HCT116 (cell line): ENCODE data around the gene PPP6R3. TPM values are rescaled to one million over a fixed set of nuclear protein-coding genes. Genes with fewer than 3 reads are reported as not detected.

Source experiments
- ATAC-seq: fragments of 200-7000 bp; cut with Tn5 transposase; 2 replicates; pipeline ENCODE4 v1.9.1; 2020; ENCODE audit warnings: mild to moderate bottlenecking, moderate library complexity
- BruUV-seq: library from RNA; stranded (reverse); fragments of 400-500 nt; replicated peaks from 2 replicates; lab custom pipeline; 2021; lab: Mats Ljungman, UMichigan
- CTCF ChIA-PET: fragments of 300-600 bp; sonication (Branson Sonifier 250); formaldehyde crosslinking; loops from one replicate; lab custom pipeline; 2021; ENCODE audit warnings: antibody characterized with exemption; lab: Charles Lee
- POLR2A ChIA-PET: fragments of 300-600, 350-600 bp; sonication (Branson Sonifier 250); formaldehyde crosslinking; loops from one replicate; lab custom pipeline; 2021; ENCODE audit warnings: antibody characterized with exemption; lab: Charles Lee
- RAD21 ChIA-PET, 2 experiments: fragments of 300-600 bp; sonication (Branson Sonifier 250); formaldehyde crosslinking; loops; one replicate each; lab custom pipeline; 2023; ENCODE audit warnings: low total read pairs in 2 of 2; ENCODE audit not compliant: uncharacterized antibody in 2 of 2, unreplicated experiment in 2 of 2, low non-redundant PET in 1 of 2; lab: Charles Lee
- DNase-seq: peaks from one replicate; pipeline ENCODE4 v3.0.0-alpha.2; 2010; ENCODE audit warnings: low read depth, low spot score
- H2AFZ ChIP-seq: fragments of 200-600 bp; shearing (Covaris generic), sonication (generic); 2 replicates; pipeline ENCODE4 v1.6.1; 2017; ENCODE audit warnings: low read depth, mixed run types, mixed read lengths, antibody characterized with exemption, low read length; ENCODE audit not compliant: poor library complexity, severe bottlenecking
- H3K27ac ChIP-seq: 2 replicates; pipeline ENCODE4 v1.5.1; 2012; ENCODE audit warnings: low read depth, low read length
- H3K27me3 ChIP-seq: fragments of 200-600 bp; sonication (generic); 2 replicates; pipeline ENCODE4 v1.6.1; 2016; ENCODE audit warnings: mixed run types, low read length, mixed read lengths; ENCODE audit not compliant: insufficient read depth
- H3K36me3 ChIP-seq, 2 experiments: fragments of 200-500 bp in 1 of 2; fragments of 200-600 bp in 1 of 2; sonication (Bioruptor generic) in 1 of 2; sonication (generic) in 1 of 2; 2 replicates each; pipeline versions ENCODE4 v1.5.1 to v1.6.1; 2014 to 2016; ENCODE audit warnings: low read length in 2 of 2, inconsistent platforms in 1 of 2, mixed read lengths in 1 of 2, mixed run types in 1 of 2; ENCODE audit not compliant: insufficient read depth in 2 of 2, control insufficient read depth in 1 of 2
- H3K4me1 ChIP-seq, 2 experiments: fragments of 200-600 bp in 1 of 2; sonication (generic) in 1 of 2; 2 replicates each; pipeline versions ENCODE4 v1.5.1 to v1.6.1; 2012 to 2017; ENCODE audit warnings: low read length in 2 of 2, inconsistent platforms in 1 of 2, mild to moderate bottlenecking in 1 of 2, mixed read lengths in 1 of 2, mixed run types in 1 of 2, moderate library complexity in 1 of 2; ENCODE audit not compliant: insufficient read depth in 2 of 2, control insufficient read depth in 1 of 2
- H3K4me2 ChIP-seq: fragments of 200-600 bp; sonication (generic); 2 replicates; pipeline ENCODE4 v1.6.1; 2017; ENCODE audit warnings: mixed run types, low read length, mixed read lengths
- H3K4me3 ChIP-seq, 2 experiments: fragments of 200-600 bp in 1 of 2; sonication (generic) in 1 of 2; replicated peaks in 1 of 2; 2 replicates each; pipeline ENCODE4 v1.5.1; 2011 to 2016; ENCODE audit warnings: low read length in 2 of 2, control low read depth in 1 of 2, low read depth in 1 of 2, mild to moderate bottlenecking in 1 of 2, mixed read lengths in 1 of 2, mixed run types in 1 of 2
- H3K79me2 ChIP-seq: fragments of 200-600 bp; sonication (generic); 2 replicates; pipeline ENCODE4 v1.6.1; 2017; ENCODE audit warnings: mild to moderate bottlenecking, mixed run types, low read length, moderate library complexity, mixed read lengths; ENCODE audit not compliant: insufficient read depth
- H3K9ac ChIP-seq: fragments of 200-600 bp; sonication (generic); 2 replicates; pipeline ENCODE4 v1.6.1; 2016; ENCODE audit warnings: low read length, mixed read lengths
- H3K9me2 ChIP-seq: fragments of 200-600 bp; sonication (generic), shearing (Covaris generic); 2 replicates; pipeline ENCODE4 v1.6.1; 2017; ENCODE audit warnings: mixed run types, mild to moderate bottlenecking, moderate library complexity; ENCODE audit not compliant: insufficient read depth
- H3K9me3 ChIP-seq, 2 experiments: fragments of 200-500 bp in 1 of 2; fragments of 200-600 bp in 1 of 2; sonication (Bioruptor generic) in 1 of 2; sonication (generic) in 1 of 2; 2 replicates each; pipeline ENCODE4 v1.6.1; 2014 to 2017; ENCODE audit warnings: low read length in 2 of 2, mixed read lengths in 2 of 2, inconsistent platforms in 1 of 2, low read depth in 1 of 2, mild to moderate bottlenecking in 1 of 2, mixed run types in 1 of 2, moderate library complexity in 1 of 2; ENCODE audit not compliant: control insufficient read depth in 1 of 2, insufficient read depth in 1 of 2
- H4K20me1 ChIP-seq: fragments of 200-600 bp; sonication (generic), shearing (Covaris generic); 2 replicates; pipeline ENCODE4 v1.6.1; 2017; ENCODE audit warnings: mixed run types, mild to moderate bottlenecking, moderate library complexity; ENCODE audit not compliant: insufficient read depth
- CEBPB ChIP-seq: IDR thresholded peaks from 2 replicates; pipeline ENCODE4 v1.6.1; 2012; ENCODE audit warnings: low read depth
- FOSL1 ChIP-seq: IDR thresholded peaks from 2 replicates; pipeline ENCODE4 v1.6.1; 2012; ENCODE audit warnings: low read depth
- JUND ChIP-seq: IDR thresholded peaks from 2 replicates; pipeline ENCODE4 v1.6.1; 2012
- POLR2A ChIP-seq: IDR thresholded peaks from 2 replicates; pipeline ENCODE4 v1.7.0; 2011; ENCODE audit warnings: borderline replicate concordance; ENCODE audit not compliant: insufficient read depth, insufficient read length; ENCODE audit errors: extremely low read depth
- POLR2AphosphoS5 ChIP-seq: IDR thresholded peaks from 2 replicates; pipeline ENCODE4 v1.6.1; 2011; ENCODE audit warnings: mild to moderate bottlenecking, low read depth, low read length, moderate library complexity
- SIN3A ChIP-seq: IDR thresholded peaks from 2 replicates; pipeline ENCODE4 v1.6.1; 2012; ENCODE audit warnings: low read depth
- SRF ChIP-seq: IDR thresholded peaks from 2 replicates; pipeline ENCODE4 v1.6.1; 2012; ENCODE audit warnings: low read depth
- intact Hi-C: fragments of 100-400 bp; cut with micrococcal nuclease; formaldehyde crosslinking; loops from 2 replicates; pipeline ENCODE4 v1.10.0; 2022
- total RNA-seq: library from RNA; stranded (reverse); gene quantifications from one replicate; pipeline ENCODE4 v1.2.1, GENCODE V29; 2021; ENCODE audit not compliant: unreplicated experiment
- TF ChIP-seq, protein P1 (sequence below): IDR thresholded peaks from 2 replicates; pipeline ENCODE4 v1.6.1; 2012
- TF ChIP-seq, protein P2 (sequence below): IDR thresholded peaks from 2 replicates; pipeline ENCODE4 v1.6.1; 2012
- TF ChIP-seq, protein P3 (sequence below): IDR thresholded peaks from 2 replicates; pipeline ENCODE4 v1.6.1; 2011; ENCODE audit warnings: mild to moderate bottlenecking, low read length, moderate library complexity; ENCODE audit not compliant: insufficient replicate concordance; ENCODE audit errors: extremely low read depth

PPP6R3 gene
- total RNA-seq, 1 experiment from 2014 or later = 113 TPM

DNA sequence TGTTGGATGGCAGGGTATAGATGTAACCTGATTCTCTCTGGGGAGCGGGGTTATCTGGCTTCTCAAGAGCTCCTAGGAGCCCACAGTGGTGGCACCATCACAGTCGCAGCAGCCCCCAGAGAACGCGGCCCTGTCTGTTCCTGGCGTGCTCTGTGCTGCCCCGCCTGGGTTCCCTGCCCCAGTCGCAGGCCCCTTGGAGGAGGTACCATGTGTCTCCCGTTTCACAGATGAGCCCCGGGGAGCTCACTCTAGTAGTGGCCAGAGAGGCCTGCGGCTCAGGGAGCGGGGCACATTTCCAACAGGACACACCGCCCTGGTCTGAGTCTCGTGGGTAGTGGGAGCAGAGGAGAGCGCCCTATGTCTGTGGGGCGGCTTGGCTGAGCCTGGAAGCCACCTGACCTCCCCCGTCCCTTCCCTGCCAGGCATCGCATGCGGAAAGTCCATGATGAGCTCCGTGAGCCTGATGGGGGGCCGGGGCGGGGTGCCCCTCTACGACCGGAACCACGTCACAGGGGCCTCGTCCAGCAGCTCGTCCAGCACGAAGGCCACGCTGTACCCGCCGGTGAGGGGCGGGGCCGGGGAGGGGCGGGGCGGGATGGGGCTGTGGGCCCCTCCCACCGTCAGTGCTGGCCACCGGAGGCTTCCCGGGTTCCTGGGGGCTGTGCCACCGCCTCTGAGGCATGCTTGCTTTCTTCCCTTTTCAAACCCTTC lies 21.0 kb upstream of the PPP6R3 start:
- no peaks in the 10 kb centered on the region for H3K27me3 ChIP-seq
- ChIA-PET RAD21 (no interaction called here), POLR2A (no interaction called here), CTCF (no interaction called here)
- no peak overlapping the region for H2AFZ ChIP-seq
- peaks cover 3% of the 10 kb centered on the region in 2 experiments; a peak in 2 of 4 replicates for H3K36me3 ChIP-seq
- no peak overlapping the region for H3K27ac ChIP-seq
- H3K4me2 ChIP-seq = no peak overlapping the region
- ATAC-seq = no peak
- H3K4me3 ChIP-seq = no peak overlapping the region
- no peaks in the 10 kb centered on the region for H4K20me1 ChIP-seq
- H3K9me2 ChIP-seq = no peaks in the 10 kb centered on the region
- DNase-seq = no peak
- intact Hi-C loops = no loop called here
- H3K9ac ChIP-seq = no peak overlapping the region
- H3K9me3 ChIP-seq = no peaks in the 10 kb centered on the region
- H3K4me1 ChIP-seq = peaks cover 0 to 15% of the 10 kb centered on the region in 2 experiments; a peak in 2 of 4 replicates
- H3K79me2 ChIP-seq = no peaks in the 10 kb centered on the region
- TF ChIP-seq, protein P1, sequence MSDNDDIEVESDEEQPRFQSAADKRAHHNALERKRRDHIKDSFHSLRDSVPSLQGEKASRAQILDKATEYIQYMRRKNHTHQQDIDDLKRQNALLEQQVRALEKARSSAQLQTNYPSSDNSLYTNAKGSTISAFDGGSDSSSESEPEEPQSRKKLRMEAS = no peak
- TF ChIP-seq SIN3A = no peak
- TF ChIP-seq, protein P2, sequence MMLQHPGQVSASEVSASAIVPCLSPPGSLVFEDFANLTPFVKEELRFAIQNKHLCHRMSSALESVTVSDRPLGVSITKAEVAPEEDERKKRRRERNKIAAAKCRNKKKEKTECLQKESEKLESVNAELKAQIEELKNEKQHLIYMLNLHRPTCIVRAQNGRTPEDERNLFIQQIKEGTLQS = no peak
- no peak for TF ChIP-seq POLR2A
- TF ChIP-seq, protein P3, sequence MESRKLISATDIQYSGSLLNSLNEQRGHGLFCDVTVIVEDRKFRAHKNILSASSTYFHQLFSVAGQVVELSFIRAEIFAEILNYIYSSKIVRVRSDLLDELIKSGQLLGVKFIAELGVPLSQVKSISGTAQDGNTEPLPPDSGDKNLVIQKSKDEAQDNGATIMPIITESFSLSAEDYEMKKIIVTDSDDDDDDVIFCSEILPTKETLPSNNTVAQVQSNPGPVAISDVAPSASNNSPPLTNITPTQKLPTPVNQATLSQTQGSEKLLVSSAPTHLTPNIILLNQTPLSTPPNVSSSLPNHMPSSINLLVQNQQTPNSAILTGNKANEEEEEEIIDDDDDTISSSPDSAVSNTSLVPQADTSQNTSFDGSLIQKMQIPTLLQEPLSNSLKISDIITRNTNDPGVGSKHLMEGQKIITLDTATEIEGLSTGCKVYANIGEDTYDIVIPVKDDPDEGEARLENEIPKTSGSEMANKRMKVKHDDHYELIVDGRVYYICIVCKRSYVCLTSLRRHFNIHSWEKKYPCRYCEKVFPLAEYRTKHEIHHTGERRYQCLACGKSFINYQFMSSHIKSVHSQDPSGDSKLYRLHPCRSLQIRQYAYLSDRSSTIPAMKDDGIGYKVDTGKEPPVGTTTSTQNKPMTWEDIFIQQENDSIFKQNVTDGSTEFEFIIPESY = no peak
- BruUV-seq = no TSS peak

DNA sequence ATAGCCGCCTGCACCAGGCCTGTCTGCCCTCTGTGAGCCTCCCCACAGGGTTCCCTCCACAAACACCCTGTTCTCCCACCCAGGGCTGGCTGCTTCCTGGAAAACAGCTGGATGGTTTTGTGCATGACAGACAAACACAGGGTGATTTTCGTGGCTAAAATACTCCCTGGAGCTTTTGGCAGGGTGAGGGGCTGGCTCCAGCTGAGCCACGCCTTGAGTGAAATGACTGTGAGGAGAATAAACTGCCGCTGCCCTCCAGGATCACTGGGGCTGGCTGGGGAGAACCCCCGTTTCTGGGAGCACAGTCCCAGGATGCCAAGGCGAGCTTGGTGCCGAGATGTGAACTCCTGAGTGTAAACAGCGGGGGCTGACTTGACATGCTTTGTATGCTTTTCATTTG lies 20.3 kb upstream of the PPP6R3 start:
- BruUV-seq = no TSS peak
- TF ChIP-seq POLR2AphosphoS5 = no peak
- TF ChIP-seq FOSL1 = no peak
- no peak for TF ChIP-seq SRF
- TF ChIP-seq CEBPB = no peak
- TF ChIP-seq, protein P2 = no peak
- TF ChIP-seq, protein P3 = no peak
- TF ChIP-seq JUND = no peak
- intact Hi-C loops = no loop called here

More for the DNA sequence above, 20.3 kb upstream of the PPP6R3 start:
- Histone ChIP-seq H4K20me1 (no peaks in the 10 kb centered on the region), H3K4me3 (no peak overlapping the region), H3K36me3 (peaks cover 1 to 3% of the 10 kb centered on the region in 2 experiments; a peak in 2 of 4 replicates), H3K79me2 (no peaks in the 10 kb centered on the region), H3K9ac (no peak overlapping the region), H3K27me3 (no peaks in the 10 kb centered on the region), H3K4me2 (no peak overlapping the region), H2AFZ (no peak overlapping the region), H3K27ac (no peak overlapping the region), H3K4me1 (peaks cover 0 to 15% of the 10 kb centered on the region in 2 experiments; a peak in 2 of 4 replicates), H3K9me2 (no peaks in the 10 kb centered on the region), H3K9me3 (no peaks in the 10 kb centered on the region)
- RAD21 ChIA-PET = no interaction called here
- CTCF ChIA-PET = no interaction called here
- ATAC-seq (no peak), DNase-seq (no peak)
- POLR2A ChIA-PET = no interaction called here
